ENCODE data around the gene LMF1.

Gene LMF1

DNA sequence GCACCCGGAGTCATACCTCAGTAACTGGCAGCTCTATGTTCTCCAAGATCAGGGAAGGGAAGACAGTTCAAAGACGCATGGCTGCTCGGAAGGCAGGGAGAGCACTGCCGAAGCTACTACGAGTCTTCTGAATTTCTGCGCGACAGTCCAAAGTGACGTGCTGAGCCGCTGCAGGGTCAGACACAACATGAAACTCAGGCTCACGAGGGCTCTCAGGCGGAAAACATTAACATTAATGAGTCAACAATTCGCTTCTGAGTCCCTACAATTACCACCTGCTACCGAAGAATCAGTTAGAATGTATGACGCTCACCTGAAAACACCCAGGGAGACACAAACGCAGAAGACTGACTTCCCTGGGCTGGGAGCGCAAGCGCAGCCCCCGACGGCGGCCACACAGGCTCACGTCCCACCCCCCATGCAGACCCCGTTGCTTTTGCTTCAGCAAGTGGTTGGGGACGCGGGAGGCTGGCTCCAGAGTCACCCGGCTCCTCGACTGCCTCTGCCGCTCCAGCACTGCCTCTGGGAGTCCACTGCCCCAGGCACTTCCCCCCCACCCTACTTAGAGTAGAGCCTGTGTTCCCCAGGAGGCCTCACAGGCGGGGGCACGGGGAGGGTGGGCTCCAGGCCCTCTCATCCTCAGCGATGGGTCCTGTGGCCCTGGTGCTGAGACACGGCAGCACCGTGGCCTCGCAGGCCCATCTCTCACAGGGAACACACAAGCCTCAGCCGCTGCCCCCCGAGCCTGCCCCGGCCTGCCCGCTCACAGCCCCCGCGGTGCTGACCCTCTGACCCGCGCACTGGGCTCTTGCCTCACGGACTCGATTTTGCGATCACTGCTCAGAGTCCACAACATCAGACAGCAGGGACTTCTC, 38.9 kb downstream of the LMF1 start:
- DNase-seq = no peak

DNA sequence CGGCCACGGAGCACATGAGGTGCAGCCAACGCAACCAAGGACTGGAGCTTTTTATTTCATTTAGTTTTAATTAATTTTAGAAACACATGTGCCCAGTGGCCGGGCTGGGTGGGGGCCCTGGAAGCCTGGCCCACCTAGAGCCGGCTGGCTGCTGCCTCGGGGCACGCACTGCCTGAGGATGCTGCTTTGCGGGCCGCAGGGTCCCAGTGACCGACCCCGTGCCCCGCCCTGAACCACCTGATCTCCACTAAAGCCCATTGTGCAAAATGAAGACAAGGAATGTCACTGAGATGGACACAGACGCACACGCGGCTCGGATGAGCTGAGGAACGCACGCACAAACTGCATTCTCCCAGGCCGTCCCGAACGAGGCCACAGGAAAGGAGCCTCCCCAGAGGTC, 39.6 kb downstream of the LMF1 start:
- no peak for DNase-seq

GRCh38 chr16:930511-930910, 40.3 kb downstream of the LMF1 start:
- DNase-seq = no peak

DNA sequence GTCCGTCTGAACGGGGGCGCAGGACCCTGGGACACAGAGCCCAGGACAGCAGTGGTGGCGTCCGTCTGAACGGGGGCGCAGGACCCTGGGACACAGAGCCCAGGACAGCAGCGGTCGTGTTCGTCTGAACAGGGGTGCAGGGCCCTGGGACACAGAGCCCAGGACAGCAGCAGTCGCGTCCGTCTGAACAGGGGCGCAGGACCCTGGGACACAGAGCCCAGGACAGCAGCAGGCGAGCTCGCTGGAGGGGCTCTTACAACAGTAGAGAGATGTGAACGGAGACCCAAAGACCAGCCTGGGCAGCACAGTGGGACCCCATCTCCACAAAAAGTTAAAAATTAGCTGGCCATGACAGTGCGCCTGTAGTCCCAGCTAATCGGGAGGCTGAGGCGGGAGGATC, 40.7 kb downstream of the LMF1 start:
- no peak for DNase-seq

- DNase-seq = no peak
These were observed 41.3 kb downstream of the LMF1 start for GRCh38 chr16:929227-930073.

DNA sequence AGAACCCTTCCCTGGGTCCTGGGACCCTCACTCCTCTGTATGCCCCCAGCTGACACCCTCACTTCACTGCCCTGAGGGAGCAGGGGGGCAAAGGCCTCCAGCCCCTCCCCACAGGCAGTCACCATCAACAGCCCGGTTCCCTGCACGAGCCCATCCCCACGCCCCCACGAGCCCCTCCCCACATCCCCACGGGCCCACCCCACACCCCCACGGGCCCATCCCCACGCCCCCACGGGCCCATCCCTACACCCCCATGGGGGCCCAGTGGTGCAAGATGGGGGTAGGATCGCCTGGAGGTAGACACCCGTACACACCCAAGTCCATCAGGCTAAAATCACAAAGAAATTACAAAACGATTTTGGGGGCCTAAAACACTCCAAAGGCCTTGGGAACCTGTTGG, 42.3 kb downstream of the LMF1 start:
- DNase-seq = no peak

- DNase-seq = no peak
These were observed 42.9 kb downstream of the LMF1 start for GRCh38 chr16:927931-928330.

DNA sequence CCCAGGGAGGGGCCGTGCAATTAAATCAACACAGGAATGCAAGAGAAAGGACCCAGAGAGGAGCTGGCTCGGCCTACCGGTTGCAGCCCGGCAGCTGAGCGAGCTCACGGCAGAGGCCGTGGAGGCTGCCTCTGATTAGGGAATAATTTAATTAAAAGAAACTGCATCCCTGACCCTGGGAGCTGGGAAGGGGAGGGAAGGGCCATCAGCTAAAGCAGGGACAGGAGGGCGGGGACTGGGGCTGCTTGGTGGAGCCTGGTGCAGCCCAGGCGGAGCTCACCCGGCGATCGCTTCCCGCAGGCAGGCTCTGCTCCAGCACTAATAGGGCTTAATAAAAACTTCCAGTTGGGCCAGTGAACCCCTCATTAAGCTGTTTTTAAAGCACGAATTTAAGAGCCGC, 43.4 kb downstream of the LMF1 start:
- no peak for DNase-seq

DNA sequence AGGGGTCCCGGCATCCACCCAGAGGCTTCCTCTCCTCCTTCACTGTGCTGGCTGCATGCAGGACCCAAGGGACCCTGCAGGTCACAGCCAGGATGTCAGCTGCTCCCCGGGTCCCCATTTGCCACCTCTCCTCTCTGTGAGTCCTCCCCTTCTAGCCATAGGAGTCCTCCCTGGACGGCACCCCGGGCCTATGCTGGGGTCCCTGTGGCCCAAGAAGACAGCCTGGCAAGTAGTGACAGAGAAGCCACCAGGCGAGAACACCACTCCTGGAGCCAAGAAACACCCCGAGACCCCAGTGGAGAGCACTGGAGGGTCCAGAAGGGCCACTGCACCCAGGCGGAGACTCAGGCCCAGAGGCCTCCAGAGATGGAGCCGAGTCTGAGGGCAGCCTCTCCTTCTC, 44.1 kb downstream of the LMF1 start:
- DNase-seq = no peak

GRCh38 chr16:924806-925205, 46.0 kb downstream of the LMF1 start:
- DNase-seq = no peak

DNA sequence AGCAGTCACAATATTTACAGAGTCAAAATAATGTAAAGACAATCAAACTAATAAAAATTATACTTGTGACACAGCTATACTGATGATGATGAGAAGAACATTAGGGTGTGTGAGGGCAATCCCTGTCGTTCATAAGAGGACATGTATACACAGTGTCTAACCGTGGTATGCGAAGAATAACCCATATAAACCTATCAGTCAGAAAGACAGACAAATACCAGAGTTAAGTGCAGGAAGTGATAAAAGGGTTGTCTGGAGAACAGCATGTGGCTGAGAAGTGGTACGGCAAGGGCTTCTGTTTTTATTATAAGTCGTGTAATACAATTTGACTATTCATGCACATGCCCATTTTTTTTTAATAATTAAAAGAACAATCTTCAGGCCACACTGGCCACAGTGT, 46.7 kb downstream of the LMF1 start:
- DNase-seq = no peak

GRCh38 chr16:923184-923583, 47.6 kb downstream of the LMF1 start:
- no peak for DNase-seq

DNA sequence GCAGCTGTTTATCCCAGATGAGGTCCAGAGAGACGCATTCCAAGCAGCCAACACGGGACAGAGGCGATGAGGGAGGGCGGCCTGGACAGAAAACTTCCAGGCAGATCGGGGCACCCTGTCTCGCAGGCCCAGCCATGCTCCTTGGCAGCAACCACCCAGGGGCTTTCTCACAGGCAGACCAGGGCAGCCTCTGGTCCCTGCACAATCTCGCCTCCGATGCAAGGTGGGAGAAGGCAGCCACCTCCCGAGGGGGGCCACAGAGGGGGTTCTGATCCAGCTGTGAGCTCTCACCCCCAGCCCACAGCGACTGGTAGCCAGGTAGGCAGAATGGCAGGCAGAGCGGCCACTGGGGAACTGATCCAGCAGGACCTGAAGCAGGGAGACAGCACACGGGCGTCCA, 48.7 kb downstream of the LMF1 start:
- DNase-seq = no peak

GRCh38 chr16:921321-921905, 49.4 kb downstream of the LMF1 start:
- DNase-seq = peak in 15 of 51 donors; percentile 20 to 52 (median 32)

- DNase-seq = peak in 20 of 51 donors; percentile 8 to 60 (median 34)
These were observed 50.1 kb downstream of the LMF1 start for GRCh38 chr16:920717-921116.

GRCh38 chr16:920051-920681, 50.6 kb downstream of the LMF1 start:
- DNase-seq = peak in 2 of 51 donors; percentile 18 to 30

GRCh38 chr16:919658-920050, 51.1 kb downstream of the LMF1 start:
- DNase-seq = no peak

- no peak for DNase-seq
These were observed 51.8 kb downstream of the LMF1 start for GRCh38 chr16:918741-919657.

GRCh38 chr16:918068-918467, 52.7 kb downstream of the LMF1 start:
- no peak for DNase-seq

DNA sequence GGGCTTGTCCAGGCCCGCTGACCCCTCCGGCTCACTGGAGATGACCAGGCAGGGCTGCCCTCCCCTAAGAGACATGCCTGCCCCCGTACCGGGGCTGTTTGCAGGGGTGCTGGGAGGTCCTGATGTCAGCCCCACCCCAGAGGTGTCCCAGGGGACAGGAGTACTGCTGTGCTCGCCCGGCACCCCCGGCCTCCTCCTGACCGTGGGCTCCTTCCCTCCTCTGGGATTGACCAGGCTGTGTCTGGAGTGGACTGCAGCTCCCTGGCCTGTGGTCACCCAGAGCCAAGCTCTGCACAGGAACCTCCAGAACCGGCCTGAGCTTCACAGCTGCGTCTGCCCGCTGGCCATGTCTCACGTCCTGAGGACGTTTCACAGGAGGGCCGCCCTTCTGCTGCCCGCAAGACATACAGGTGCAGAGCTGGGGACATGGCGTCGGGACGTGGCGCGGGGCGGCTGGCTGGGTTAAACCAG, 53.2 kb downstream of the LMF1 start:
- no peak for DNase-seq

Data from hypothalamus (tissue), 51 donors.